GM12878 (cell line): ENCODE results near the gene ALX4.

Experiments used
- CREB1 ChIP-seq: IDR thresholded peaks from 2 replicates; pipeline ENCODE4 v1.6.1; 2012; ENCODE audit warnings: low read depth, mild to moderate bottlenecking, inconsistent platforms
- EGR1 ChIP-seq, 2 experiments: IDR thresholded peaks; 1 replicate in 1 of 2; 2 replicates in 1 of 2; pipeline ENCODE4 v1.6.1; 2011 to 2012; ENCODE audit warnings: low read depth in 2 of 2, low read length in 2 of 2, borderline replicate concordance in 1 of 2, mild to moderate bottlenecking in 1 of 2, moderate library complexity in 1 of 2
- FOXK2 ChIP-seq: fragments of 450-650 bp; IDR thresholded peaks from 2 replicates; pipeline ENCODE4 v1.6.1; 2017; ENCODE audit warnings: mild to moderate bottlenecking, moderate library complexity
- POLR2A ChIP-seq: IDR thresholded peaks from 2 replicates; pipeline ENCODE4 v1.6.1; 2011; ENCODE audit warnings: low read depth, mild to moderate bottlenecking, low read length
- POLR2AphosphoS5 ChIP-seq: IDR thresholded peaks from 2 replicates; pipeline ENCODE4 v1.6.1; 2011; ENCODE audit warnings: mild to moderate bottlenecking, low read length, inconsistent platforms
- TAF1 ChIP-seq: IDR thresholded peaks from 2 replicates; pipeline ENCODE4 v1.6.1; 2011; ENCODE audit warnings: mild to moderate bottlenecking, low read depth, low read length, borderline replicate concordance
- YY1 ChIP-seq: IDR thresholded peaks from 2 replicates; pipeline ENCODE4 v1.6.1; 2011; ENCODE audit warnings: low read depth, mild to moderate bottlenecking, low read length
- ZNF274 ChIP-seq: IDR thresholded peaks from one replicate; pipeline ENCODE4 v1.8.0; 2011; ENCODE audit not compliant: insufficient read length, insufficient read depth
- TF ChIP-seq, protein P1 (sequence below): IDR thresholded peaks from 2 replicates; pipeline ENCODE4 v1.6.1; 2012; ENCODE audit warnings: mild to moderate bottlenecking, low read depth, low read length
- TF ChIP-seq, protein P2 (sequence below), 3 experiments: IDR thresholded peaks in 2 of 3; conservative IDR thresholded peaks in 1 of 3; 2 replicates each; pipeline ENCODE4 v1.5.1; 2011; ENCODE audit warnings: low read depth in 3 of 3, low read length in 3 of 3, mild to moderate bottlenecking in 3 of 3, control low read depth in 2 of 3, moderate library complexity in 2 of 3, inconsistent platforms in 1 of 3, mixed read lengths in 1 of 3; ENCODE audit not compliant: control insufficient read depth in 2 of 3, insufficient read depth in 1 of 3; ENCODE audit errors: extremely low read depth in 1 of 3

DNA sequence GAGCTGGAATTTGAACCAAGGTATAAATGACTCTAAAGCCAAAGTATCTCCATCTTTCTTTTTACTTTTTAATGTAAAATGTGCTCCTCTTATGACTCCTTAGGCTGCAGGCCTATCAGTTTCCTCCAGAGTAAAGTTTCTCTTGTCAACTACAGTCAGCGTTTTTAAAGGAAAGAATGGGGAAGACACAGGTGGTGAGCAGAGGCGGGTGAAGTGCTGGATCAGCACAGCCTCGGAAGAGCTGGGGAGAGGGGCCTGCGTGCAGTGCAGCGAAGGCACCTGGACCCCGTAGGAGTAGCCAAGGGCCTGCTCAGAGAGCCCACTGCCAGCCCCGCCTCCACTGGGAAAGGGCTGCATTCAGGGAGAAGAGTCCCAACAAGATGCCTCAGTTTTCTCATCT is 48.8 kb upstream of the ALX4 start:
- no peak for TF ChIP-seq ZNF274
- no peak for TF ChIP-seq POLR2A
- TF ChIP-seq EGR1 (IDR thresholded peaks at IDR 0.05; ENCODE audit: borderline replicate concordance in 1 of 2, low read depth in 2 of 2, low read length in 2 of 2): no peak
- no peak for TF ChIP-seq YY1
- no peak for TF ChIP-seq POLR2AphosphoS5
- TF ChIP-seq, protein P1, sequence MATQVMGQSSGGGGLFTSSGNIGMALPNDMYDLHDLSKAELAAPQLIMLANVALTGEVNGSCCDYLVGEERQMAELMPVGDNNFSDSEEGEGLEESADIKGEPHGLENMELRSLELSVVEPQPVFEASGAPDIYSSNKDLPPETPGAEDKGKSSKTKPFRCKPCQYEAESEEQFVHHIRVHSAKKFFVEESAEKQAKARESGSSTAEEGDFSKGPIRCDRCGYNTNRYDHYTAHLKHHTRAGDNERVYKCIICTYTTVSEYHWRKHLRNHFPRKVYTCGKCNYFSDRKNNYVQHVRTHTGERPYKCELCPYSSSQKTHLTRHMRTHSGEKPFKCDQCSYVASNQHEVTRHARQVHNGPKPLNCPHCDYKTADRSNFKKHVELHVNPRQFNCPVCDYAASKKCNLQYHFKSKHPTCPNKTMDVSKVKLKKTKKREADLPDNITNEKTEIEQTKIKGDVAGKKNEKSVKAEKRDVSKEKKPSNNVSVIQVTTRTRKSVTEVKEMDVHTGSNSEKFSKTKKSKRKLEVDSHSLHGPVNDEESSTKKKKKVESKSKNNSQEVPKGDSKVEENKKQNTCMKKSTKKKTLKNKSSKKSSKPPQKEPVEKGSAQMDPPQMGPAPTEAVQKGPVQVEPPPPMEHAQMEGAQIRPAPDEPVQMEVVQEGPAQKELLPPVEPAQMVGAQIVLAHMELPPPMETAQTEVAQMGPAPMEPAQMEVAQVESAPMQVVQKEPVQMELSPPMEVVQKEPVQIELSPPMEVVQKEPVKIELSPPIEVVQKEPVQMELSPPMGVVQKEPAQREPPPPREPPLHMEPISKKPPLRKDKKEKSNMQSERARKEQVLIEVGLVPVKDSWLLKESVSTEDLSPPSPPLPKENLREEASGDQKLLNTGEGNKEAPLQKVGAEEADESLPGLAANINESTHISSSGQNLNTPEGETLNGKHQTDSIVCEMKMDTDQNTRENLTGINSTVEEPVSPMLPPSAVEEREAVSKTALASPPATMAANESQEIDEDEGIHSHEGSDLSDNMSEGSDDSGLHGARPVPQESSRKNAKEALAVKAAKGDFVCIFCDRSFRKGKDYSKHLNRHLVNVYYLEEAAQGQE: no peak
- TF ChIP-seq FOXK2: no peak
- no peak for TF ChIP-seq CREB1
- TF ChIP-seq TAF1: no peak
- TF ChIP-seq, protein P2, sequence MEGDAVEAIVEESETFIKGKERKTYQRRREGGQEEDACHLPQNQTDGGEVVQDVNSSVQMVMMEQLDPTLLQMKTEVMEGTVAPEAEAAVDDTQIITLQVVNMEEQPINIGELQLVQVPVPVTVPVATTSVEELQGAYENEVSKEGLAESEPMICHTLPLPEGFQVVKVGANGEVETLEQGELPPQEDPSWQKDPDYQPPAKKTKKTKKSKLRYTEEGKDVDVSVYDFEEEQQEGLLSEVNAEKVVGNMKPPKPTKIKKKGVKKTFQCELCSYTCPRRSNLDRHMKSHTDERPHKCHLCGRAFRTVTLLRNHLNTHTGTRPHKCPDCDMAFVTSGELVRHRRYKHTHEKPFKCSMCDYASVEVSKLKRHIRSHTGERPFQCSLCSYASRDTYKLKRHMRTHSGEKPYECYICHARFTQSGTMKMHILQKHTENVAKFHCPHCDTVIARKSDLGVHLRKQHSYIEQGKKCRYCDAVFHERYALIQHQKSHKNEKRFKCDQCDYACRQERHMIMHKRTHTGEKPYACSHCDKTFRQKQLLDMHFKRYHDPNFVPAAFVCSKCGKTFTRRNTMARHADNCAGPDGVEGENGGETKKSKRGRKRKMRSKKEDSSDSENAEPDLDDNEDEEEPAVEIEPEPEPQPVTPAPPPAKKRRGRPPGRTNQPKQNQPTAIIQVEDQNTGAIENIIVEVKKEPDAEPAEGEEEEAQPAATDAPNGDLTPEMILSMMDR (IDR thresholded peaks at IDR 0.05 in 2 of 3, conservative IDR thresholded peaks at IDR 0.05 in 1 of 3; ENCODE audit: control insufficient read depth in 2 of 3, extremely low read depth in 1 of 3, insufficient read depth in 1 of 3, low read depth in 3 of 3, low read length in 3 of 3): no peak
